Caco-2 (cell line): ENCODE results near the gene AGPAT3. TPM values are rescaled to one million over a fixed set of nuclear protein-coding genes. Genes with fewer than 3 reads are reported as not detected.

Experiments
- BruUV-seq: library from RNA; stranded (reverse); fragments of 400-500 nt; replicated peaks from 2 replicates; lab custom pipeline; 2021; lab: Mats Ljungman, UMichigan
- CTCF ChIA-PET: fragments of 300-600 bp; sonication (Branson Sonifier 250); formaldehyde crosslinking; loops from one replicate; lab custom pipeline; 2022; ENCODE audit warnings: antibody characterized with exemption; lab: Charles Lee
- POLR2A ChIA-PET: fragments of 300-600 bp; sonication (Branson Sonifier 250); formaldehyde crosslinking; loops from one replicate; lab custom pipeline; 2022; ENCODE audit warnings: antibody characterized with exemption; lab: Charles Lee
- DNase-seq, 2 experiments: peaks; one replicate each; pipeline versions ENCODE4 v3.0.0 to v3.0.0-alpha.2; 2020 to 2022
- H3K27me3 ChIP-seq: replicated peaks from 2 replicates; pipeline ENCODE4 v1.6.0; 2011; ENCODE audit warnings: low read length; ENCODE audit not compliant: control insufficient read depth, insufficient read depth
- H3K36me3 ChIP-seq: 2 replicates; pipeline ENCODE4 v1.5.1; 2011; ENCODE audit warnings: low read length; ENCODE audit not compliant: control insufficient read depth, insufficient read depth
- H3K4me1 ChIP-seq: fragments of 250-450 bp; sonication (Bioruptor Pico); 2 replicates; pipeline ENCODE4 v1.5.1; 2020; ENCODE audit warnings: mild to moderate bottlenecking
- H3K4me3 ChIP-seq: 2 replicates; pipeline ENCODE4 v1.5.1; 2011; ENCODE audit warnings: low read depth, mild to moderate bottlenecking, control low read depth, low read length
- H3K9me3 ChIP-seq: fragments of 250-450 bp; sonication (Bioruptor Pico); 2 replicates; pipeline ENCODE4 v1.5.1; 2020; ENCODE audit warnings: mild to moderate bottlenecking, moderate library complexity
- H3K27ac Mint-ChIP-seq: one replicate; pipeline ENCODE4 v1.8.0; 2022; ENCODE audit warnings: mixed read lengths; ENCODE audit not compliant: unreplicated experiment
- H3K27me3 Mint-ChIP-seq: one replicate; pipeline ENCODE4 v1.8.0; 2022; ENCODE audit warnings: mixed read lengths; ENCODE audit not compliant: insufficient read depth, unreplicated experiment
- H3K36me3 Mint-ChIP-seq: one replicate; pipeline ENCODE4 v1.8.0; 2022; ENCODE audit warnings: mild to moderate bottlenecking, mixed read lengths; ENCODE audit not compliant: insufficient read depth, unreplicated experiment
- H3K4me1 Mint-ChIP-seq: one replicate; pipeline ENCODE4 v1.8.0; 2022; ENCODE audit warnings: low read depth, mixed read lengths; ENCODE audit not compliant: unreplicated experiment
- H3K4me3 Mint-ChIP-seq: one replicate; pipeline ENCODE4 v1.8.0; 2022; ENCODE audit warnings: mild to moderate bottlenecking, moderate library complexity, mixed read lengths; ENCODE audit not compliant: unreplicated experiment
- H3K9me3 Mint-ChIP-seq: one replicate; pipeline ENCODE4 v1.8.0; 2022; ENCODE audit warnings: mixed read lengths; ENCODE audit not compliant: unreplicated experiment
- CTCF ChIP-seq, 2 experiments: fragments of 200-600 bp in 1 of 2; IDR thresholded peaks; 1 replicate in 1 of 2; 2 replicates in 1 of 2; pipeline versions ENCODE4 v1.5.1 to v1.8.0; 2011 to 2022; ENCODE audit warnings: antibody characterized with exemption in 1 of 2, control low read depth in 1 of 2, inconsistent platforms in 1 of 2, low read depth in 1 of 2, low read length in 1 of 2, mild to moderate bottlenecking in 1 of 2, moderate library complexity in 1 of 2; ENCODE audit not compliant: insufficient read depth in 1 of 2, severe bottlenecking in 1 of 2, unreplicated experiment in 1 of 2
- intact Hi-C: fragments of 100-400 bp; cut with micrococcal nuclease; formaldehyde crosslinking; loops from one replicate; pipeline ENCODE4 v1.10.0; 2022; ENCODE audit not compliant: unreplicated experiment
- total RNA-seq: library from RNA; stranded (reverse); gene quantifications from 2 replicates; pipeline ENCODE4 v1.2.3, GENCODE V29; 2022

The AGPAT3 gene
- total RNA-seq, 1 experiment from 2014 or later, result 61.8 TPM

GRCh38 chr21:43976661-43977060 is 111.6 kb downstream of the AGPAT3 start:
- Histone ChIP-seq H3K36me3 (0 out of 2 replicates have a peak, but pooled peaks cover 1% of the 10 kb centered on the region), H3K4me1 (no peaks in the 10 kb centered on the region), H3K27me3 (no peaks in the 10 kb centered on the region), H3K9me3 (no peaks in the 10 kb centered on the region), H3K4me3 (no peak overlapping the region)
- no TSS peak for BruUV-seq
- ChIA-PET CTCF (interaction anchor here (0.6 kb wide), 1 partner anchor 92 kb away, joined by 4 read pairs; no protein-coding TSS in a partner anchor), POLR2A (no interaction called here)
- no peaks in the 10 kb centered on the region for H3K9me3 Mint-ChIP-seq
- DNase-seq, result no peak
- TF ChIP-seq CTCF (IDR thresholded peaks at IDR 0.05; ENCODE audit: insufficient read depth in 1 of 2, low read depth in 1 of 2, low read length in 1 of 2, severe bottlenecking in 1 of 2, unreplicated experiment in 1 of 2), result no peak
- H3K4me3 Mint-ChIP-seq, result no peak overlapping the region
- H3K27ac Mint-ChIP-seq, result no peak overlapping the region
- H3K36me3 Mint-ChIP-seq, result peaks cover 14% of the 10 kb centered on the region
- no peaks in the 10 kb centered on the region for H3K27me3 Mint-ChIP-seq
- intact Hi-C loops, result no loop called here
- H3K4me1 Mint-ChIP-seq, result peaks cover 12% of the 10 kb centered on the region

- Histone ChIP-seq H3K9me3 (no peaks in the 10 kb centered on the region), H3K4me1 (no peaks in the 10 kb centered on the region), H3K27me3 (no peaks in the 10 kb centered on the region), H3K4me3 (no peak overlapping the region), H3K36me3 (peaks cover 2% of the 10 kb centered on the region; the same call in 1 of the 2 replicates)
- no peaks in the 10 kb centered on the region for H3K9me3 Mint-ChIP-seq
- ChIA-PET POLR2A (no interaction called here), CTCF (no interaction called here)
- H3K27me3 Mint-ChIP-seq, result no peaks in the 10 kb centered on the region
- peaks cover 20% of the 10 kb centered on the region for H3K36me3 Mint-ChIP-seq
- no peak for DNase-seq
- H3K4me1 Mint-ChIP-seq, result peaks cover 12% of the 10 kb centered on the region
- no peak overlapping the region for H3K4me3 Mint-ChIP-seq
- BruUV-seq, result no TSS peak
- no peak overlapping the region for H3K27ac Mint-ChIP-seq
- no peak for TF ChIP-seq CTCF (IDR thresholded peaks at IDR 0.05; ENCODE audit: insufficient read depth in 1 of 2, low read depth in 1 of 2, low read length in 1 of 2, severe bottlenecking in 1 of 2, unreplicated experiment in 1 of 2)
- intact Hi-C loops, result no loop called here
Measured at GRCh38 chr21:43978060-43978459, 113.0 kb downstream of the AGPAT3 start.

- Histone ChIP-seq H3K36me3 (peaks cover 2% of the 10 kb centered on the region; the same call in 1 of the 2 replicates), H3K9me3 (no peaks in the 10 kb centered on the region), H3K27me3 (no peaks in the 10 kb centered on the region), H3K4me3 (no peak overlapping the region), H3K4me1 (no peaks in the 10 kb centered on the region)
- Mint-ChIP-seq H3K27me3 (no peaks in the 10 kb centered on the region), H3K4me1 (peaks cover 6% of the 10 kb centered on the region), H3K9me3 (no peaks in the 10 kb centered on the region), H3K4me3 (no peak overlapping the region), H3K27ac (no peak overlapping the region), H3K36me3 (peaks cover 20% of the 10 kb centered on the region)
- intact Hi-C loops, result no loop called here
- TF ChIP-seq CTCF (IDR thresholded peaks at IDR 0.05; ENCODE audit: insufficient read depth in 1 of 2, low read depth in 1 of 2, low read length in 1 of 2, severe bottlenecking in 1 of 2, unreplicated experiment in 1 of 2), result no peak
- ChIA-PET POLR2A (no interaction called here), CTCF (interaction anchor here (0.6 kb wide), 1 partner anchor 15 kb away, joined by 3 read pairs; no protein-coding TSS in a partner anchor)
- no TSS peak for BruUV-seq
- DNase-seq, result peak in 1 of 2 experiments; percentile 17
Measured at GRCh38 chr21:43979654-43980053, 114.6 kb downstream of the AGPAT3 start.
